Retina (tissue), 1 donor: Measurements from ENCODE around the gene TOR1A.
"Not testable (repeated sequence)": the region's sequence is repeated elsewhere in the genome, so short reads cannot be mapped to it uniquely, and the experiment has no call there.

Experiments
- DNase-seq: peaks from one replicate; pipeline ENCODE4 v3.0.0-alpha.2; 2016

Gene TOR1A

GRCh38 chr9:129816501-129817435 is 7.2 kb downstream of the TOR1A start:
- DNase-seq: no peak

- DNase-seq: no peak
Observed at GRCh38 chr9:129815278-129815677, 8.7 kb downstream of the TOR1A start.

GRCh38 chr9:129814432-129815223 is 9.3 kb downstream of the TOR1A start:
- no peak for DNase-seq

GRCh38 chr9:129813661-129814060 is 10.3 kb downstream of the TOR1A start:
- DNase-seq: no peak

- no peak for DNase-seq
Observed at GRCh38 chr9:129812385-129812784, 11.6 kb downstream of the TOR1A start.

- DNase-seq: no peak
Observed at GRCh38 chr9:129811967-129812363, 12.0 kb downstream of the TOR1A start.

GRCh38 chr9:129810788-129811187 is 13.1 kb downstream of the TOR1A start:
- DNase-seq: no peak

GRCh38 chr9:129810116-129810515 is 13.8 kb downstream of the TOR1A start:
- DNase-seq: no peak

- DNase-seq: no peak
Observed at GRCh38 chr9:129809346-129809745, 14.6 kb downstream of the TOR1A start.

- no peak for DNase-seq
Observed at GRCh38 chr9:129806061-129806460, 17.9 kb downstream of the TOR1A start.

GRCh38 chr9:129803676-129804060 is 20.3 kb downstream of the TOR1A start:
- peak; percentile 64 for DNase-seq

- DNase-seq: peak; percentile 98
Observed at GRCh38 chr9:129802833-129803675, 20.9 kb downstream of the TOR1A start, which contains the start of gene TOR1B. TSS of gene TOR1B (plus strand) at chr9:129803184. CDS start at chr9:129803213, 29 bp downstream.

- DNase-seq: no peak
Observed at GRCh38 chr9:129801504-129801903, 22.4 kb downstream of the TOR1A start.

GRCh38 chr9:129798973-129799372 is 25.0 kb downstream of the TOR1A start:
- DNase-seq: no peak

GRCh38 chr9:129796029-129796428 is 27.9 kb downstream of the TOR1A start:
- DNase-seq: not testable (repeated sequence)

GRCh38 chr9:129794549-129794948 is 29.4 kb downstream of the TOR1A start:
- DNase-seq: no peak

GRCh38 chr9:129786481-129786880 is 37.5 kb downstream of the TOR1A start:
- DNase-seq: no peak

- DNase-seq: no peak
Observed at GRCh38 chr9:129785866-129786265, 38.1 kb downstream of the TOR1A start.

- not testable (repeated sequence) for DNase-seq
Observed at GRCh38 chr9:129784970-129785369, 39.0 kb downstream of the TOR1A start.

GRCh38 chr9:129783516-129784361 is 40.2 kb downstream of the TOR1A start:
- DNase-seq: peak; percentile 83

GRCh38 chr9:129781981-129782380 is 42.0 kb downstream of the TOR1A start:
- DNase-seq: no peak

- no peak for DNase-seq
Observed at GRCh38 chr9:129781131-129781530, 42.8 kb downstream of the TOR1A start.
